ENCODE measurements around the gene PEMT.
"Not testable (repeated sequence)": the region's sequence is repeated elsewhere in the genome, so short reads cannot be mapped to it uniquely, and the experiment has no call there.

Gene PEMT

GRCh38 chr17:17591355-17592298 lies at the start of gene PEMT:
Gene PEMT (minus strand): TSS chr17:17591708. CDS start chr17:17591626, 82 bp downstream.
- DNase-seq, result peak; percentile 83 to 87 (median 86)

GRCh38 chr17:17639661-17640270 lies 48.3 kb upstream of the PEMT start:
- not testable (repeated sequence) for DNase-seq

- no peak for DNase-seq
These were observed 47.0 kb upstream of the PEMT start for GRCh38 chr17:17638467-17638866.

- no peak for DNase-seq
These were observed 44.9 kb upstream of the PEMT start for GRCh38 chr17:17636272-17636885.

GRCh38 chr17:17635537-17636271 lies 44.2 kb upstream of the PEMT start:
- not testable (repeated sequence) for DNase-seq

GRCh38 chr17:17635126-17635525 lies 43.6 kb upstream of the PEMT start:
- no peak for DNase-seq

- no peak for DNase-seq
These were observed 41.8 kb upstream of the PEMT start for GRCh38 chr17:17633310-17633709.

GRCh38 chr17:17632690-17633089 lies 41.2 kb upstream of the PEMT start:
- DNase-seq, result not testable (repeated sequence)

- DNase-seq, result peak in 3 of 4 experiments; percentile 13 to 19 (median 16)
These were observed 37.0 kb upstream of the PEMT start for GRCh38 chr17:17628388-17629008.

GRCh38 chr17:17626840-17627239 lies 35.3 kb upstream of the PEMT start:
- DNase-seq, result no peak

GRCh38 chr17:17626151-17626805 lies 34.8 kb upstream of the PEMT start:
- no peak for DNase-seq

- no peak for DNase-seq
These were observed 33.2 kb upstream of the PEMT start for GRCh38 chr17:17624741-17625140.

GRCh38 chr17:17623904-17624303 lies 32.4 kb upstream of the PEMT start:
- no peak for DNase-seq

GRCh38 chr17:17621254-17621653 lies 29.7 kb upstream of the PEMT start:
- DNase-seq, result no peak

GRCh38 chr17:17613708-17614114 lies 22.2 kb upstream of the PEMT start:
- peak in 2 of 4 experiments; percentile 11 to 35 for DNase-seq

GRCh38 chr17:17612085-17613022 lies 20.8 kb upstream of the PEMT start:
- no peak for DNase-seq

GRCh38 chr17:17609121-17609520 lies 17.6 kb upstream of the PEMT start:
- DNase-seq, result no peak

GRCh38 chr17:17606416-17607000 lies 15.0 kb upstream of the PEMT start:
- no peak for DNase-seq

GRCh38 chr17:17605729-17606088 lies 14.2 kb upstream of the PEMT start:
- no peak for DNase-seq

GRCh38 chr17:17605083-17605728 lies 13.7 kb upstream of the PEMT start:
- no peak for DNase-seq
